K562 (cell line): ENCODE data around the gene ARSJ.

Experiments
- ARID1B ChIP-seq: fragments of 450-650 bp; IDR thresholded peaks from 2 replicates; pipeline ENCODE4 v1.6.1; 2016; ENCODE audit warnings: antibody characterized with exemption, mild to moderate bottlenecking, inconsistent platforms
- ARID2 ChIP-seq: fragments of 450-650 bp; IDR thresholded peaks from 2 replicates; pipeline ENCODE4 v1.6.1; 2017; ENCODE audit warnings: antibody characterized with exemption, mild to moderate bottlenecking
- CBFA2T2 ChIP-seq: fragments of 450-650 bp; conservative IDR thresholded peaks from 2 replicates; pipeline ENCODE4 v1.6.1; 2017; ENCODE audit warnings: mild to moderate bottlenecking
- CTCF ChIP-seq, 3 experiments: IDR thresholded peaks in 2 of 3; conservative IDR thresholded peaks in 1 of 3; 2 replicates each; pipeline ENCODE4 v1.5.1; 2011 to 2012; ENCODE audit warnings: low read length in 3 of 3, mild to moderate bottlenecking in 3 of 3, control low read depth in 2 of 3, improper control_type of control experiment in 1 of 3, inconsistent platforms in 1 of 3, low read depth in 1 of 3, mixed read lengths in 1 of 3, moderate library complexity in 1 of 3; ENCODE audit not compliant: insufficient read depth in 2 of 3
- MXI1 ChIP-seq: IDR thresholded peaks from 2 replicates; pipeline ENCODE4 v1.6.1; 2011; ENCODE audit warnings: low read depth, mild to moderate bottlenecking, improper control_type of control experiment, low read length
- MYC ChIP-seq, 2 experiments: fragments of 250-450 bp in 1 of 2; sonication (Bioruptor Pico) in 1 of 2; IDR thresholded peaks; 2 replicates each; pipeline versions ENCODE4 v1.5.1 to v1.6.1; 2012 to 2021; ENCODE audit warnings: low read depth in 2 of 2, borderline replicate concordance in 1 of 2, improper control_type of control experiment in 1 of 2, low read length in 1 of 2, mild to moderate bottlenecking in 1 of 2, moderate library complexity in 1 of 2
- NFIC ChIP-seq: fragments of 450-650 bp; IDR thresholded peaks from 2 replicates; pipeline ENCODE4 v1.6.1; 2017; ENCODE audit warnings: mild to moderate bottlenecking, inconsistent platforms
- POLR2AphosphoS5 ChIP-seq: IDR thresholded peaks from 2 replicates; pipeline ENCODE4 v1.6.1; 2011; ENCODE audit warnings: mild to moderate bottlenecking, low read depth, low read length, moderate library complexity; ENCODE audit not compliant: control insufficient read depth, insufficient read depth
- PRMT5 ChIP-seq: sonication (generic); formaldehyde crosslinking; IDR thresholded peaks from 2 replicates; pipeline ENCODE4 v1.5.0; 2020; ENCODE audit warnings: missing genetic modification reagents
- TARDBP ChIP-seq: fragments of 450-650 bp; IDR thresholded peaks from 2 replicates; pipeline ENCODE4 v1.6.1; 2016
- ZBTB17 ChIP-seq: fragments of 450-650 bp; formaldehyde crosslinking; IDR thresholded peaks from 2 replicates; pipeline ENCODE4 v1.4.0; 2020; ENCODE audit warnings: mild to moderate bottlenecking
- ZNF140 ChIP-seq: fragments of 250-450 bp; sonication (Bioruptor Pico); IDR thresholded peaks from 2 replicates; pipeline ENCODE4 v1.8.0; 2021; ENCODE audit warnings: moderate library complexity, mild to moderate bottlenecking, inconsistent platforms
- TF ChIP-seq, protein P1 (sequence below): sonication (generic); formaldehyde crosslinking; IDR thresholded peaks from 2 replicates; pipeline ENCODE4 v1.9.0; 2022; ENCODE audit warnings: mild to moderate bottlenecking, missing genetic modification reagents
- TF ChIP-seq, protein P2 (sequence below): sonication (generic); formaldehyde crosslinking; IDR thresholded peaks from 2 replicates; pipeline ENCODE4 v1.5.0; 2020; ENCODE audit warnings: missing genetic modification reagents

DNA sequence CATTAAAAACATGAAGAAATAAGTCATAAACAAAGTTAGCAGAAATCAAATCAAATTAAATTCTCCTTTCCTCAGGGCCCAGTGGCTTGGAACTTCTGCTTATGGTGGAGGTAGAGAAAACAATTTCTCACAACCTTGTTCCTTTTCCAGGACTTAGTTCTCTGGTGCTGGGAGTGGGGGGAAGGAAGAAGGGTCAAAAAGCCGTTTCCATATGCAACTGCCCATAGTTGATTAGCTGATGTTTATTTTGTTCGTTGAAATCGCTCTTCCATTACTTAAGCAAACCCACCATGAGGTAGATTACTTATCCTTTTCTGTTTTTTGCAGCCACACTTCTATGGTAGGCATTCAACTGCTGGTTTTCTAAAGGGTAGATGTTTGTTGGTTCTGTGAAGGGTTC is 94.2 kb downstream of the ARSJ start:
- TF ChIP-seq CTCF (IDR thresholded peaks at IDR 0.05 in 2 of 3, conservative IDR thresholded peaks at IDR 0.05 in 1 of 3; ENCODE audit: insufficient read depth in 2 of 3, low read depth in 1 of 3, low read length in 3 of 3) (no peak), ZBTB17 (CRISPR knock-in tag) (no peak), CBFA2T2 (no peak), ARID2 (no peak), MXI1 (no peak), ARID1B (no peak), ZNF140 (CRISPR knock-in tag) (no peak), NFIC (no peak), MYC (IDR thresholded peaks at IDR 0.05; ENCODE audit: low read depth, low read length) (no peak), MYC (CRISPR knock-in tag; IDR thresholded peaks at IDR 0.05; ENCODE audit: borderline replicate concordance, low read depth) (no peak), PRMT5 (CRISPR knock-in tag) (no peak), TARDBP (no peak), POLR2AphosphoS5 (no peak)
- TF ChIP-seq, protein P1, sequence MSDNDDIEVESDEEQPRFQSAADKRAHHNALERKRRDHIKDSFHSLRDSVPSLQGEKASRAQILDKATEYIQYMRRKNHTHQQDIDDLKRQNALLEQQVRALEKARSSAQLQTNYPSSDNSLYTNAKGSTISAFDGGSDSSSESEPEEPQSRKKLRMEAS (CRISPR knock-in tag): no peak
- TF ChIP-seq, protein P2, sequence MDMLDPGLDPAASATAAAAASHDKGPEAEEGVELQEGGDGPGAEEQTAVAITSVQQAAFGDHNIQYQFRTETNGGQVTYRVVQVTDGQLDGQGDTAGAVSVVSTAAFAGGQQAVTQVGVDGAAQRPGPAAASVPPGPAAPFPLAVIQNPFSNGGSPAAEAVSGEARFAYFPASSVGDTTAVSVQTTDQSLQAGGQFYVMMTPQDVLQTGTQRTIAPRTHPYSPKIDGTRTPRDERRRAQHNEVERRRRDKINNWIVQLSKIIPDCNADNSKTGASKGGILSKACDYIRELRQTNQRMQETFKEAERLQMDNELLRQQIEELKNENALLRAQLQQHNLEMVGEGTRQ: no peak
